Right lung (tissue), 5 donors: Measurements from ENCODE around the gene HECW1. TPM values are rescaled to one million over a fixed set of nuclear protein-coding genes. Genes with fewer than 3 reads are reported as not detected.

Source experiments
- DNase-seq, 2 donors: peaks; one replicate each; pipeline ENCODE4 v3.0.0-alpha.2; 2013
- polyA plus RNA-seq, 5 donors: library from polyadenylated mRNA; unstranded; fragments of 120-200 nt; gene quantifications; one replicate each; pipeline versions ENCODE4 v1.2.1 to v1.2.3, GENCODE V29; 2013; ENCODE audit warnings: inconsistent platforms in 1 of 5, low replicate concordance in 1 of 5; ENCODE audit not compliant: insufficient read length in 5 of 5, insufficient read depth in 1 of 5

Gene HECW1
- polyA plus RNA-seq, 5 donors = 1.9 to 3.6 (median 3.4) TPM

- no peak for DNase-seq
These were observed 489.8 kb downstream of the HECW1 start for GRCh38 chr7:43602256-43602655.

GRCh38 chr7:43604251-43604650 lies 491.8 kb downstream of the HECW1 start:
- DNase-seq = no peak

DNA sequence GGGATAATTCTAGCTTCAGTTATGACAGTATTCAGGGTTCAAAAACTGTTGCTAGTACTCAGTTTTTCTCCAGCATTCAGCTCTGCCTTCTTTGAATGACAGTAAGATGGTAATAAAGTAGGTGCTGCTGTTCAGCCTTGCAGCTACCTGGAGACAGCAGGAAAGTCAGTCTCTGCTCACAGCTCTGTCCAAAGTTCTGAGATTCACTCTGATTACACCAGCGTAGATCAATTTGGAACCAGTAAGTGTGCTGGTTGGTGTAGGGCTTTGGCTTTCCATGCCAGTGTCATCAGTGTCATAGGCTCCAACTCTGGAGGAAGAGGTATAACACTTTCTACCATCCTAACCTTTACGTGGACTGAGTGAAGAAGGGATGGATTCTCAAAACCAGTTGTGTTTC lies 496.6 kb downstream of the HECW1 start:
- DNase-seq = no peak

DNA sequence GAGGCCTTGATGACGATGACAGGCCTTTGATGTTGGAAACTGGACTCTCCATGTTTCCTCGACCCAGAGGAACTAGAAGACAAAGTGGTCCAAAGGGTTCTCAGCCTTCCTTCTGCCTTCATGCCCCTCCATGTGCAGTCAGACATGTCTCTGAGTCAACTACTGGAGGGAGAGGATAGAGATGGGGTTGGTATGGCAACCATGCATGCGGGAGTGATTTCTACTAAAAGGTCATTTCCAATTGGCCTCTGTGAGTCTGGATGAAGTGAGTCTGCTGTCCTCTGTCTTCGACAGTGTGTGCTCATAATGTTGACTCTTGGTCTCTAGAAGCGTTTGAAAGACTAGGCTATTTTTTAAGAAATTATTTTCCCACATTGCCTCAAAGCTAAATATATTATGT lies 499.7 kb downstream of the HECW1 start:
- no peak for DNase-seq

GRCh38 chr7:43612599-43613589 lies 500.4 kb downstream of the HECW1 start:
- no peak for DNase-seq

Other genes starting within 250 kb of the HECW1 start
- gene C7orf25, start 200.6 kb upstream of the HECW1 start, polyA plus RNA-seq = 1 to 10 TPM; 2.3 to 2.9 (median 2.4) TPM
- 100 to 1,000 TPM; 126 to 189 (median 150) TPM for gene PSMA2, start 180.5 kb upstream of the HECW1 start, polyA plus RNA-seq
- 10 to 100 TPM; 49.7 to 68.2 (median 60.9) TPM for gene MRPL32, start 180.3 kb upstream of the HECW1 start, polyA plus RNA-seq